ENCODE measurements around the gene LRP5.

The LRP5 gene

GRCh38 chr11:68309621-68310185 lies 2.7 kb upstream of the LRP5 start:
- no peak for DNase-seq (ENCODE audit: low read depth)

GRCh38 chr11:68311160-68312116 lies 953 bp upstream of the LRP5 start:
- no peak for DNase-seq (ENCODE audit: low read depth)

- no peak for DNase-seq (ENCODE audit: low read depth)
Observed at GRCh38 chr11:68312780-68313573, 586 bp downstream of the LRP5 start.

- no peak for DNase-seq (ENCODE audit: low read depth)
Observed at GRCh38 chr11:68313574-68314202, 1.3 kb downstream of the LRP5 start.

- DNase-seq (ENCODE audit: low read depth), result no peak
Observed at GRCh38 chr11:68314203-68315170, 2.1 kb downstream of the LRP5 start.

- DNase-seq (ENCODE audit: low read depth), result no peak
Observed at GRCh38 chr11:68315171-68315920, 3.0 kb downstream of the LRP5 start.

GRCh38 chr11:68317147-68317785 lies 4.9 kb downstream of the LRP5 start:
- DNase-seq (ENCODE audit: low read depth), result no peak

- DNase-seq (ENCODE audit: low read depth), result no peak
Observed at GRCh38 chr11:68321293-68322051, 9.1 kb downstream of the LRP5 start.

GRCh38 chr11:68322052-68322430 lies 9.7 kb downstream of the LRP5 start:
- DNase-seq (ENCODE audit: low read depth), result no peak

- DNase-seq (ENCODE audit: low read depth), result no peak
Observed at GRCh38 chr11:68324241-68324640, 11.8 kb downstream of the LRP5 start.

- no peak for DNase-seq (ENCODE audit: low read depth)
Observed at GRCh38 chr11:68324695-68325094, 12.3 kb downstream of the LRP5 start.

GRCh38 chr11:68325183-68325906 lies 13.0 kb downstream of the LRP5 start:
- no peak for DNase-seq (ENCODE audit: low read depth)

- DNase-seq (ENCODE audit: low read depth), result no peak
Observed at GRCh38 chr11:68325907-68326220, 13.5 kb downstream of the LRP5 start.

- DNase-seq (ENCODE audit: low read depth), result no peak
Observed at GRCh38 chr11:68326334-68327215, 14.2 kb downstream of the LRP5 start.

- no peak for DNase-seq (ENCODE audit: low read depth)
Observed at GRCh38 chr11:68327586-68328370, 15.4 kb downstream of the LRP5 start.

GRCh38 chr11:68328374-68329091 lies 16.1 kb downstream of the LRP5 start:
- DNase-seq (ENCODE audit: low read depth), result no peak

Data from T follicular helper cell (primary cell).